Measurements from ENCODE around the gene PRKAR2B. TPM values are rescaled to one million over a fixed set of nuclear protein-coding genes. Genes with fewer than 3 reads are reported as not detected.

Gene PRKAR2B
- total RNA-seq, 1 experiment from 2014 or later: 15.1 TPM

DNA sequence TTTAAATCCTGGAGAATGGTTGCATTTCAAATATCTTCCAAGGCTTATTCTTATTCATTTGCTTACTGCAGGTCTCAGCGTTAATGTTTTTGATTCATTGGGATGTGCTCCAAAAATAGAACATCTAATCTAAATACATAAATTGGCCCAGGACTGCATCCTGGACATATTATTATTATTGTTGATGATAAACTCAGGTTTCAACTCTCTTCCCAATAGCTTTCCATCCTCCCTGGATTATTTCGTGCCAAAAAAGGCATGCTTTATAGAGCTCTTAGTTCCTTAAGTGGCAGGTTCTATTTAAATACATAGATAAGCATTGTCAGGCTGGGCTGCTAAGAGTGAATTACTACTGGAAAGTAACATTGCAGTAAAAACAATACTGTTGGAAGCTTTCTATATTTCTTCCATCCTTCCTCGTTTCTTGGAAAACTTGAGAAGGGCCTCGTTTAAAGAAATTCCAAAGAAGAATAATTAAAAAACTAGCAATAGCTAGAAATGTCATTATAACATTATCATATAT, 14.7 kb upstream of the PRKAR2B start:
- Histone ChIP-seq H3K9ac (ENCODE audit: low read length) (no peak overlapping the region), H3K9me2 (ENCODE audit: insufficient read depth) (no peaks in the 10 kb centered on the region), H3K36me3 (ENCODE audit: control insufficient read depth in 1 of 2, insufficient read depth in 2 of 2, low read length in 2 of 2) (no peaks in the 10 kb centered on the region), H3K4me1 (ENCODE audit: control insufficient read depth in 1 of 2, insufficient read depth in 2 of 2, low read length in 2 of 2) (no peaks in the 10 kb centered on the region), H3K4me2 (ENCODE audit: low read length) (no peak overlapping the region), H3K27ac (ENCODE audit: low read depth, low read length) (no peak overlapping the region), H3K4me3 (replicated peaks in 1 of 2; ENCODE audit: low read depth in 1 of 2, low read length in 2 of 2) (no peak overlapping the region), H3K27me3 (ENCODE audit: insufficient read depth, low read length) (no peaks in the 10 kb centered on the region), H4K20me1 (ENCODE audit: insufficient read depth) (no peaks in the 10 kb centered on the region), H3K79me2 (ENCODE audit: insufficient read depth, low read length) (no peaks in the 10 kb centered on the region), H2AFZ (ENCODE audit: low read depth, low read length, poor library complexity, severe bottlenecking) (no peak overlapping the region), H3K9me3 (ENCODE audit: control insufficient read depth in 1 of 2, insufficient read depth in 1 of 2, low read depth in 1 of 2, low read length in 2 of 2) (no peaks in the 10 kb centered on the region)
- BruUV-seq (replicated peaks): no TSS peak
- DNase-seq (ENCODE audit: low read depth, low spot score): no peak
- ChIA-PET POLR2A (no interaction called here), CTCF (interaction anchor here (1.2 kb wide), 1 partner anchor 9 kb away, joined by 3 read pairs; no protein-coding TSS in a partner anchor), RAD21 (ENCODE audit: low non-redundant PET in 1 of 2, low total read pairs in 2 of 2, uncharacterized antibody in 2 of 2, unreplicated experiment in 2 of 2) (no interaction called here)
- intact Hi-C loops (cut with micrococcal nuclease): no loop called here
- TF ChIP-seq JUND (IDR thresholded peaks at IDR 0.05): no peak
- no peak for ATAC-seq

DNA sequence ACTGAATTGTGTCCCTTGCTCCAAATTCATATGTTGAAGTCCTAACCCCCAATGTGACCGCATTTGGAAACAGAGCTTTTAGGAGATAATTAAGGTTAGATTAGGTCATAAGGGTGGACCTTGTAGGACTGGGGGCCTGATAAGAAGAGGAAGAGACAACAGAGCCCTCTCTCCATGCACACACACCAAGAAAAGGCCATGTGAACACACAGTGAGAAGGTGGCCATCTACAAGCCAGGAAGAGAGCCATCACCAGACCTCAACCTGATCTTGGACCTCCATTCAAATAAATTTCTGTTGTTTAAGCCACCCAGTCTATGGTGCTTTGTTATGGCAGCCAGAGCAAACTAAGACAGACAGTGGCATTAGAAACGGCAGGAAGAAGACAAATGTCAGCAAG, 12.5 kb upstream of the PRKAR2B start:
- intact Hi-C loops (cut with micrococcal nuclease): no loop called here
- H3K9ac ChIP-seq (ENCODE audit: low read length): no peak overlapping the region
- BruUV-seq (replicated peaks): no TSS peak
- no peaks in the 10 kb centered on the region for H3K79me2 ChIP-seq (ENCODE audit: insufficient read depth, low read length)
- no peak overlapping the region for H2AFZ ChIP-seq (ENCODE audit: low read depth, low read length, poor library complexity, severe bottlenecking)
- H3K4me3 ChIP-seq (replicated peaks in 1 of 2; ENCODE audit: low read depth in 1 of 2, low read length in 2 of 2): no peak overlapping the region
- ATAC-seq (no peak), DNase-seq (ENCODE audit: low read depth, low spot score) (no peak)
- RAD21 ChIA-PET (ENCODE audit: low non-redundant PET in 1 of 2, low total read pairs in 2 of 2, uncharacterized antibody in 2 of 2, unreplicated experiment in 2 of 2): no interaction called here
- 0 out of 4 replicates have a peak, but pooled peaks cover 0 to 3% of the 10 kb centered on the region in 2 experiments for H3K9me3 ChIP-seq (ENCODE audit: control insufficient read depth in 1 of 2, insufficient read depth in 1 of 2, low read depth in 1 of 2, low read length in 2 of 2)
- CTCF ChIA-PET: no interaction called here
- no peak overlapping the region for H3K4me2 ChIP-seq (ENCODE audit: low read length)
- H3K36me3 ChIP-seq (ENCODE audit: control insufficient read depth in 1 of 2, insufficient read depth in 2 of 2, low read length in 2 of 2): no peaks in the 10 kb centered on the region
- no peak for TF ChIP-seq SRF (IDR thresholded peaks at IDR 0.05; ENCODE audit: low read depth)
- TF ChIP-seq POLR2AphosphoS5 (IDR thresholded peaks at IDR 0.05; ENCODE audit: low read depth, low read length): no peak
- no peak for TF ChIP-seq RAD21 (IDR thresholded peaks at IDR 0.05; ENCODE audit: low read depth)
- TF ChIP-seq, protein P1, sequence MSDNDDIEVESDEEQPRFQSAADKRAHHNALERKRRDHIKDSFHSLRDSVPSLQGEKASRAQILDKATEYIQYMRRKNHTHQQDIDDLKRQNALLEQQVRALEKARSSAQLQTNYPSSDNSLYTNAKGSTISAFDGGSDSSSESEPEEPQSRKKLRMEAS (IDR thresholded peaks at IDR 0.05): no peak
- TF ChIP-seq JUND (IDR thresholded peaks at IDR 0.05): no peak
- TF ChIP-seq CBX3 (IDR thresholded peaks at IDR 0.05; ENCODE audit: low read depth): no peak
- no peak for TF ChIP-seq EZH2phosphoT487 (IDR thresholded peaks at IDR 0.05; ENCODE audit: borderline replicate concordance)
- TF ChIP-seq CEBPB (IDR thresholded peaks at IDR 0.05; ENCODE audit: low read depth): no peak
- TF ChIP-seq SP1 (IDR thresholded peaks at IDR 0.05; ENCODE audit: low read depth): no peak
- no peak for TF ChIP-seq EGR1 (IDR thresholded peaks at IDR 0.05; ENCODE audit: low read depth)
- no peak for TF ChIP-seq EZH2 (IDR thresholded peaks at IDR 0.05)
- TF ChIP-seq FOSL1 (IDR thresholded peaks at IDR 0.05; ENCODE audit: low read depth): no peak
- no peak for TF ChIP-seq POLR2A (IDR thresholded peaks at IDR 0.05; ENCODE audit: borderline replicate concordance, extremely low read depth, insufficient read depth, insufficient read length)
- no peak for TF ChIP-seq ELF1 (IDR thresholded peaks at IDR 0.05; ENCODE audit: borderline replicate concordance, low read depth)
- no peak for TF ChIP-seq SIN3A (IDR thresholded peaks at IDR 0.05; ENCODE audit: low read depth)
- no peak for TF ChIP-seq ZNF274 (IDR thresholded peaks at IDR 0.05; ENCODE audit: low read depth, low read length)
- TF ChIP-seq, protein P2, sequence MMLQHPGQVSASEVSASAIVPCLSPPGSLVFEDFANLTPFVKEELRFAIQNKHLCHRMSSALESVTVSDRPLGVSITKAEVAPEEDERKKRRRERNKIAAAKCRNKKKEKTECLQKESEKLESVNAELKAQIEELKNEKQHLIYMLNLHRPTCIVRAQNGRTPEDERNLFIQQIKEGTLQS (IDR thresholded peaks at IDR 0.05): no peak
- no peak for TF ChIP-seq ZFX (IDR thresholded peaks at IDR 0.05)
- no peak for TF ChIP-seq TCF7L2 (IDR thresholded peaks at IDR 0.05; ENCODE audit: borderline replicate concordance, extremely low read depth, insufficient read depth, insufficient read length)
- TF ChIP-seq, protein P3, sequence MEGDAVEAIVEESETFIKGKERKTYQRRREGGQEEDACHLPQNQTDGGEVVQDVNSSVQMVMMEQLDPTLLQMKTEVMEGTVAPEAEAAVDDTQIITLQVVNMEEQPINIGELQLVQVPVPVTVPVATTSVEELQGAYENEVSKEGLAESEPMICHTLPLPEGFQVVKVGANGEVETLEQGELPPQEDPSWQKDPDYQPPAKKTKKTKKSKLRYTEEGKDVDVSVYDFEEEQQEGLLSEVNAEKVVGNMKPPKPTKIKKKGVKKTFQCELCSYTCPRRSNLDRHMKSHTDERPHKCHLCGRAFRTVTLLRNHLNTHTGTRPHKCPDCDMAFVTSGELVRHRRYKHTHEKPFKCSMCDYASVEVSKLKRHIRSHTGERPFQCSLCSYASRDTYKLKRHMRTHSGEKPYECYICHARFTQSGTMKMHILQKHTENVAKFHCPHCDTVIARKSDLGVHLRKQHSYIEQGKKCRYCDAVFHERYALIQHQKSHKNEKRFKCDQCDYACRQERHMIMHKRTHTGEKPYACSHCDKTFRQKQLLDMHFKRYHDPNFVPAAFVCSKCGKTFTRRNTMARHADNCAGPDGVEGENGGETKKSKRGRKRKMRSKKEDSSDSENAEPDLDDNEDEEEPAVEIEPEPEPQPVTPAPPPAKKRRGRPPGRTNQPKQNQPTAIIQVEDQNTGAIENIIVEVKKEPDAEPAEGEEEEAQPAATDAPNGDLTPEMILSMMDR (IDR thresholded peaks at IDR 0.05 in 2 of 3, conservative IDR thresholded peaks at IDR 0.05 in 1 of 3; ENCODE audit: borderline replicate concordance in 1 of 3, insufficient read depth in 1 of 3, low read depth in 2 of 3, low read length in 2 of 3): no peak
- H3K27ac ChIP-seq (ENCODE audit: low read depth, low read length): no peak overlapping the region
- POLR2A ChIA-PET: no interaction called here
- H3K9me2 ChIP-seq (ENCODE audit: insufficient read depth): no peaks in the 10 kb centered on the region
- peaks cover 0 to 8% of the 10 kb centered on the region in 2 experiments; a peak in 2 of 4 replicates for H3K4me1 ChIP-seq (ENCODE audit: control insufficient read depth in 1 of 2, insufficient read depth in 2 of 2, low read length in 2 of 2)
- no peaks in the 10 kb centered on the region for H4K20me1 ChIP-seq (ENCODE audit: insufficient read depth)
- no peaks in the 10 kb centered on the region for H3K27me3 ChIP-seq (ENCODE audit: insufficient read depth, low read length)
